Measurements from ENCODE around the gene STX18. TPM values are rescaled to one million over a fixed set of nuclear protein-coding genes. Genes with fewer than 3 reads are reported as not detected.
A peak's percentile ranks its signal among the peaks of the same experiment; 100 is the strongest.

STX18 gene
- polyA plus RNA-seq, 1 experiment, result 27.0 TPM

DNA sequence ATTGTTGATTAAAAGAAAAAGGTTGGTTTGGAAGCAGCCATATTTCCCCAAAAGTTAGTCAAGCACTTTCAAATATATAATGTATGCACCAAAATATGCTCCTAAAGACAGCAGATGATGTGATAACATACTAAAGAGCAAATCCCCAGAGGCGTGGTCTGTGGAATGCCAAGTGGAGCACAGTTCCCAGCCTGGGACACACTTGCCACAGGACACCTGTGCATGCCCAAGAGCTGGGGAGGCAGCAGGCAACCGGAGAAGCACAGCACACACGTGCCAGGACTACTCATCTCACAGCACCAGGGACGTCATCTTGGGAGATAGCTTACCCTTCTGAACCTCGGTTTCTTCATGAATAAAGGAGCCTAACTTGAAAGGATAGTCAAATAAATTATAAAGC, 12.5 kb downstream of the STX18 start:
- Histone ChIP-seq H3K9me3 (ENCODE audit: control insufficient read depth, insufficient read depth, low read length) (no peaks in the 10 kb centered on the region), H3K4me3 (ENCODE audit: low read depth, low read length) (no peak overlapping the region), H3K27ac (ENCODE audit: low read depth, low read length) (no peak overlapping the region), H3K27me3 (ENCODE audit: control insufficient read depth, insufficient read depth, low read length) (no peaks in the 10 kb centered on the region)
- ChIA-PET POLR2A (no interaction called here), CTCF (interaction anchor here (5.0 kb wide), 1 partner anchor 11 kb away, joined by 49 read pairs; no protein-coding TSS in a partner anchor)
- TF ChIP-seq, protein P1, sequence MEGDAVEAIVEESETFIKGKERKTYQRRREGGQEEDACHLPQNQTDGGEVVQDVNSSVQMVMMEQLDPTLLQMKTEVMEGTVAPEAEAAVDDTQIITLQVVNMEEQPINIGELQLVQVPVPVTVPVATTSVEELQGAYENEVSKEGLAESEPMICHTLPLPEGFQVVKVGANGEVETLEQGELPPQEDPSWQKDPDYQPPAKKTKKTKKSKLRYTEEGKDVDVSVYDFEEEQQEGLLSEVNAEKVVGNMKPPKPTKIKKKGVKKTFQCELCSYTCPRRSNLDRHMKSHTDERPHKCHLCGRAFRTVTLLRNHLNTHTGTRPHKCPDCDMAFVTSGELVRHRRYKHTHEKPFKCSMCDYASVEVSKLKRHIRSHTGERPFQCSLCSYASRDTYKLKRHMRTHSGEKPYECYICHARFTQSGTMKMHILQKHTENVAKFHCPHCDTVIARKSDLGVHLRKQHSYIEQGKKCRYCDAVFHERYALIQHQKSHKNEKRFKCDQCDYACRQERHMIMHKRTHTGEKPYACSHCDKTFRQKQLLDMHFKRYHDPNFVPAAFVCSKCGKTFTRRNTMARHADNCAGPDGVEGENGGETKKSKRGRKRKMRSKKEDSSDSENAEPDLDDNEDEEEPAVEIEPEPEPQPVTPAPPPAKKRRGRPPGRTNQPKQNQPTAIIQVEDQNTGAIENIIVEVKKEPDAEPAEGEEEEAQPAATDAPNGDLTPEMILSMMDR (IDR thresholded peaks at IDR 0.05; ENCODE audit: low read depth, low read length), result no peak
- no peak for DNase-seq (ENCODE audit: low read depth, low spot score)

DNA sequence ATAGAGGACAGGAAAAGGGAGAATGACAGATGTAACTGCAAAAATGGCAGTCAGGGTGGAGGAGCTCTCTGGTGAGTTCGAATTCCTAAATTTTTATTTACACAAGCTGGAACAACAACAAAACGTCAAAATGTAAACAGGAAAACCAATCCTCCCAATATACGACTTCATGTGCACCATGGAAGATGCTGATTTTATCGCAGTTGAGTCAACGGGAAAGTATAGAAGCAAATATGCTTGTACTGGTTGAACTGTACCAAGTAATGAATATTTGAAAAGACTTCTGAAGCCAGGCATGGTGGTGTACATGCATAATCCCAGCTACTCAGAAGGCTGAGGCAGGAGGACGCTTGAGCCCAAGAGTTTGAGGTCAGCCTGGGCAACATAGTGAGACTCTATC, 15.4 kb downstream of the STX18 start:
- CTCF ChIA-PET, result interaction anchor here (1.9 kb wide), 1 partner anchor 8 kb away, joined by 10 read pairs; no protein-coding TSS in a partner anchor
- H3K4me3 ChIP-seq (ENCODE audit: low read depth, low read length), result no peak overlapping the region
- H3K27ac ChIP-seq (ENCODE audit: low read depth, low read length), result no peak overlapping the region
- H3K9me3 ChIP-seq (ENCODE audit: control insufficient read depth, insufficient read depth, low read length), result no peaks in the 10 kb centered on the region
- POLR2A ChIA-PET, result no interaction called here
- TF ChIP-seq, protein P1 (IDR thresholded peaks at IDR 0.05; ENCODE audit: low read depth, low read length), result no peak
- no peak for DNase-seq (ENCODE audit: low read depth, low spot score)
- H3K27me3 ChIP-seq (ENCODE audit: control insufficient read depth, insufficient read depth, low read length), result no peaks in the 10 kb centered on the region

DNA sequence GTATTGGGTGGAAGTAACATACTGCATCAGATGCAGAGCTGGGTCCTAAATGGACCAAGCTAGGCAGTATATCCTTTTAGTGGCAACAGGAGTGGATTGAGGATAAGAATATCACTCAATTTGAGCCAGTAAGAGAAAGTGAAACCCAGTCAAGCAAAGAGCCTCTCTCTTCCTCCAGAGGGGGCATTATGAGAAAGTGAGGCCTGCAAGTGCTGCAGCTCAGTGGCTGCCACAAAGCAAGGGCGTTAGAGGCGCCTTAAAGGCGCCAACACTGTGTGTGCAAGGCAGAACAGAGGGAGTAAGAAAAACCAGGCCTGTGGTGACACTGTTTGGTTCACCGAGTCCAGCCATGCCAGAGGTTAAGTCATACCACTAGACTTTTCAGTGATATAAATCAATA, 17.5 kb downstream of the STX18 start:
- H3K27ac ChIP-seq (ENCODE audit: low read depth, low read length), result no peak overlapping the region
- H3K4me3 ChIP-seq (ENCODE audit: low read depth, low read length), result no peak overlapping the region
- no peak for DNase-seq (ENCODE audit: low read depth, low spot score)
- CTCF ChIA-PET, result interaction anchor here (0.6 to 2.1 kb wide), 5 partner anchors 12 to 1015 kb away, joined by 5 to 12 read pairs (median 8); no protein-coding TSS in a partner anchor
- H3K9me3 ChIP-seq (ENCODE audit: control insufficient read depth, insufficient read depth, low read length), result no peaks in the 10 kb centered on the region
- H3K27me3 ChIP-seq (ENCODE audit: control insufficient read depth, insufficient read depth, low read length), result no peaks in the 10 kb centered on the region
- POLR2A ChIA-PET, result no interaction called here
- TF ChIP-seq, protein P1 (IDR thresholded peaks at IDR 0.05; ENCODE audit: low read depth, low read length), result peak; percentile 34; the same call in 1 of the 2 replicates

DNA sequence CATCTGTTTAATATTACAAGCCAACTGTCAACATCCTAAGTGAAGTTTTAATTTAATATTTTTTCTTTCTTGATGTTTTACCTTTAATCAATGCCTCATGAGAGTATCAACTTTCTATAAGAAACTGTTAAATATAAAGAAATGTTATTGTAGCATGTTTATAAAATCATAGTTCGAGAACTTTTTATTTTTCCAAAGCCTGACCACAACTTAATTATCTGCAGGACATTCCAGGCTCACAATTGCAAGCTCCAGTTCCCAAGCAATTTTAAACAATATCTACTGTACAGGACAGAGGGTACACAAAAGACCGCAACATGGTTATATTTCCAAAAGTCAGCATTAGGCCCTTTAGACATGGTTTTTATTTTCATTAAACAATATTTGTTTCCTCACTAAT, 20.1 kb downstream of the STX18 start:
- ChIA-PET CTCF (interaction anchor here (3.4 to 5.9 kb wide), 2 partner anchors 15 to 33 kb away, joined by 24 to 47 read pairs; no protein-coding TSS in a partner anchor), POLR2A (no interaction called here)
- no peak overlapping the region for H3K27ac ChIP-seq (ENCODE audit: low read depth, low read length)
- H3K9me3 ChIP-seq (ENCODE audit: control insufficient read depth, insufficient read depth, low read length), result no peaks in the 10 kb centered on the region
- DNase-seq (ENCODE audit: low read depth, low spot score), result no peak
- no peak overlapping the region for H3K4me3 ChIP-seq (ENCODE audit: low read depth, low read length)
- TF ChIP-seq, protein P1 (IDR thresholded peaks at IDR 0.05; ENCODE audit: low read depth, low read length), result no peak
- H3K27me3 ChIP-seq (ENCODE audit: control insufficient read depth, insufficient read depth, low read length), result no peaks in the 10 kb centered on the region

DNA sequence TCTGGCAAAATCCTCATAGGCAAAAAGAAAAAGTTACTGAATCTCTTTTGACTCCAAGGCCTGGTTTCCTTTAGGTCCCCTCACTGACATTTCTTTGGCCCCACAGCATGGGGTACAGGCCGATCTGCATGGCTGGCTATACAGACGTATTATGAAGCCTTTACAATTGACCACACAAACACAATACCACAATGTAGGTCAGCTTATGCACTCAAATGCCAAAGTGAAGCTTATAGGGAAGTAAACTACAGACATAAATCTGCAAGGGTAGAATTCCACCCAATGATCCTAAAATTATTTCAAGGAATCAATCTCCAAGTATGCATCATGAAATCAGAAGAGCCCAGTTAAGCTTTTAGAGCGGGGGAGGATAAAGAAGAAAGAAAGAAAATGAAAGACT, 20.7 kb downstream of the STX18 start:
- DNase-seq (ENCODE audit: low read depth, low spot score), result no peak
- POLR2A ChIA-PET, result no interaction called here
- no peak overlapping the region for H3K4me3 ChIP-seq (ENCODE audit: low read depth, low read length)
- no peaks in the 10 kb centered on the region for H3K9me3 ChIP-seq (ENCODE audit: control insufficient read depth, insufficient read depth, low read length)
- no peaks in the 10 kb centered on the region for H3K27me3 ChIP-seq (ENCODE audit: control insufficient read depth, insufficient read depth, low read length)
- no peak overlapping the region for H3K27ac ChIP-seq (ENCODE audit: low read depth, low read length)
- CTCF ChIA-PET, result interaction anchor here (1.7 to 5.9 kb wide), 5 partner anchors 12 to 54 kb away, joined by 9 to 47 read pairs (median 24); no protein-coding TSS in a partner anchor
- TF ChIP-seq, protein P1 (IDR thresholded peaks at IDR 0.05; ENCODE audit: low read depth, low read length), result no peak

All from AG04450 (cell line).